Osteoblast (primary cell): Measurements from ENCODE around the gene ATP5F1E. TPM values are rescaled to one million over a fixed set of nuclear protein-coding genes. Genes with fewer than 3 reads are reported as not detected.

Source experiments
- DNase-seq: peaks from one replicate; pipeline ENCODE4 v3.0.0; 2011; ENCODE audit warnings: low spot score, mixed read lengths; ENCODE audit not compliant: insufficient read length; ENCODE audit errors: missing footprints
- H2AFZ ChIP-seq: 2 replicates; pipeline ENCODE4 v1.6.0; 2011; ENCODE audit warnings: mild to moderate bottlenecking, low read length
- H3K27ac ChIP-seq: 2 replicates; pipeline ENCODE4 v1.5.1; 2011; ENCODE audit warnings: mild to moderate bottlenecking, low read depth, low read length, moderate library complexity
- H3K27me3 ChIP-seq: 2 replicates; pipeline ENCODE4 v1.6.0; 2012; ENCODE audit warnings: mild to moderate bottlenecking, control low read depth, inconsistent platforms, low read length, moderate library complexity; ENCODE audit not compliant: insufficient read depth
- H3K36me3 ChIP-seq: 2 replicates; pipeline ENCODE4 v1.5.1; 2011; ENCODE audit warnings: mild to moderate bottlenecking, low read length, control low read depth, moderate library complexity; ENCODE audit not compliant: insufficient read depth
- H3K4me1 ChIP-seq: 2 replicates; pipeline ENCODE4 v1.5.1; 2011; ENCODE audit warnings: mild to moderate bottlenecking, low read length, control low read depth, moderate library complexity; ENCODE audit not compliant: insufficient read depth
- H3K4me2 ChIP-seq: 2 replicates; pipeline ENCODE4 v1.6.0; 2011; ENCODE audit warnings: mild to moderate bottlenecking, low read length; ENCODE audit not compliant: insufficient read depth
- H3K4me3 ChIP-seq: fragments of 200-600 bp; sonication (generic); 3 replicates; pipeline ENCODE4 v1.5.1; 2012; ENCODE audit warnings: mild to moderate bottlenecking, low read length, inconsistent platforms; ENCODE audit not compliant: insufficient read depth
- H3K79me2 ChIP-seq: 2 replicates; pipeline ENCODE4 v1.6.0; 2012; ENCODE audit warnings: mild to moderate bottlenecking, low read length, control low read depth, inconsistent platforms; ENCODE audit not compliant: insufficient read depth
- H3K9me3 ChIP-seq: 2 replicates; pipeline ENCODE4 v1.5.1; 2011; ENCODE audit warnings: low read depth, low read length, control low read depth
- H4K20me1 ChIP-seq: 2 replicates; pipeline ENCODE4 v1.6.0; 2012; ENCODE audit warnings: mild to moderate bottlenecking, low read length, control low read depth; ENCODE audit not compliant: insufficient read depth
- total RNA-seq: library from RNA; depleted of rRNA; stranded (reverse); fragments of >200 nt; gene quantifications from 2 replicates; pipeline ENCODE4 v1.2.3, GENCODE V29; 2012
- TF ChIP-seq, protein P1 (sequence below): IDR thresholded peaks from 2 replicates; pipeline ENCODE4 v1.5.1; 2011; ENCODE audit warnings: mild to moderate bottlenecking, low read depth, low read length, moderate library complexity; ENCODE audit errors: extremely low read depth

The ATP5F1E gene
- total RNA-seq, 1 donor: 19.5 TPM

DNA sequence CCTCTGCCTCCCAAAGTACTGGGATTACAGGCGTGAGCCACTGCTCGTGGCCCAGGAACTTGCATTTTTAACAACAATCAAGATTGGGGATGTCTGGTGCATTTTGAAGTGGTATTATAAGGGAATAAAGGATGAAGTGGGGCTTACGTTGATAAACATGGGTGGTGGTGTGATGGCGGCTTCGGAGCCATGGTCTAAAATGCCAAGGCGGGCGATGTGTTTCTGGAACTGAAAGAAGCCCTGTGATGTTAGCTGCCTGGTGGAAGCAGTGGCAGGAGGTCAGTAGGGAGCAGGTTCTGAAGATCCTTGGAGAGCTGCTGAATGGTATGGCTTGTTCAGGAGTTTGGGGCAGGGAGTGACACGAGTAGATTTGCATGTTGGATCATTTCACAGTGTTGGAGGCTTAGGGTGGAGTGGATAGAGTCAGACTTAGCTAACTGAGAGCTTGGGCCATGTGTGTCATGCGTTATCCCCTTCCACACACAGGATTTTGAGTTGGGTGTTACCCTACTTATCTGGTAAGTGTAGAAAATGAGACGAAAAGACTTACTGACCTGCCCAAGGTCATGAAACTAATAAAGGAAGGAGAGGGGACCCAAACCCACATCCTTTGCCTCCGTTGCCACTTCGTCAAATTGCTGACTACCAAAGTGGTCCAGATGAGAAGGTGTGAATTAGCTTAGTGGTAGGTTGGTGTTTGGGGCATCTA is 49.6 kb downstream of the ATP5F1E start:
- H3K4me3 ChIP-seq: peak overlapping the region; percentile 70
- H3K4me2 ChIP-seq: peak overlapping the region; percentile 84
- TF ChIP-seq, protein P1, sequence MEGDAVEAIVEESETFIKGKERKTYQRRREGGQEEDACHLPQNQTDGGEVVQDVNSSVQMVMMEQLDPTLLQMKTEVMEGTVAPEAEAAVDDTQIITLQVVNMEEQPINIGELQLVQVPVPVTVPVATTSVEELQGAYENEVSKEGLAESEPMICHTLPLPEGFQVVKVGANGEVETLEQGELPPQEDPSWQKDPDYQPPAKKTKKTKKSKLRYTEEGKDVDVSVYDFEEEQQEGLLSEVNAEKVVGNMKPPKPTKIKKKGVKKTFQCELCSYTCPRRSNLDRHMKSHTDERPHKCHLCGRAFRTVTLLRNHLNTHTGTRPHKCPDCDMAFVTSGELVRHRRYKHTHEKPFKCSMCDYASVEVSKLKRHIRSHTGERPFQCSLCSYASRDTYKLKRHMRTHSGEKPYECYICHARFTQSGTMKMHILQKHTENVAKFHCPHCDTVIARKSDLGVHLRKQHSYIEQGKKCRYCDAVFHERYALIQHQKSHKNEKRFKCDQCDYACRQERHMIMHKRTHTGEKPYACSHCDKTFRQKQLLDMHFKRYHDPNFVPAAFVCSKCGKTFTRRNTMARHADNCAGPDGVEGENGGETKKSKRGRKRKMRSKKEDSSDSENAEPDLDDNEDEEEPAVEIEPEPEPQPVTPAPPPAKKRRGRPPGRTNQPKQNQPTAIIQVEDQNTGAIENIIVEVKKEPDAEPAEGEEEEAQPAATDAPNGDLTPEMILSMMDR: no peak
- no peaks in the 10 kb centered on the region for H3K9me3 ChIP-seq
- H2AFZ ChIP-seq: no peak overlapping the region
- H4K20me1 ChIP-seq: peaks cover 16% of the 10 kb centered on the region
- H3K27ac ChIP-seq: no peak overlapping the region
- DNase-seq: no peak
- H3K4me1 ChIP-seq: no peaks in the 10 kb centered on the region
- peaks cover 50% of the 10 kb centered on the region for H3K79me2 ChIP-seq
- H3K27me3 ChIP-seq: no peaks in the 10 kb centered on the region
- peaks cover 15% of the 10 kb centered on the region for H3K36me3 ChIP-seq

DNA sequence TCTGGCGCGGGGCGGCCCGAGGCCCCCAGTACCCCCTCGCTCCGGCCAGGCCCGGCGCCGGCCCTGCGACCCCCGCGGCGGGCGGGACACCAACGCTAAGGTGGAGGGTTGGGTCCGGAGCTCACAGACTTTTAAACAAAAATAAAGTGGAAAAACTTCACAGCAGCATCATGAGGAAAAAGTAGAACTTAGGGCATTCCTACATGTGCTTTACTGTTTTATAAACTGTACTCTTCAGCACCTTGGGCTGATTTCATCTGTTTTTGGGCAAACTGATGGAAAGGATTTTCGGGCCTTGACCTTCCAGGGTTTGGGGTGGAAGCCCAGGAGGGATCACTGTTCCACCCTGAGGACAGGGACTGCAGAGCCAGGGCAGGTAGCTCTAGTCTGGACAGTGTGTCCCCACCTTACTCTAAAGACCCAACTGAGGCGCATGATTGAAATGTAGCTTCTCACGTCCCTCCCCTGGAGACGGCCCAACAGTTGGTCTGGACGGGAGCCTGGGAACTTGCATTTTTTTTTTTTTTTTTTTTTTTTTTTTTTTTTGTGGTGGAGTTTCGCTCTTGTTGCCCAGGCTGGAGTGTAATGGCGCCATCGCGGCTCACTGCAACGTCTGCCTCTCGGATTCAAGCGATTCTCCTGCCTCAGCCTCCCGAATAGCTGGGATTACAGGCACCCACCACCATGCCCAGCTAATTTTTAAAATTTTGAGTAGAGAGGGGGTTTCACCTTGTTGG is 50.3 kb downstream of the ATP5F1E start:
- Histone ChIP-seq H3K9me3 (no peaks in the 10 kb centered on the region), H3K4me2 (peak overlapping the region; percentile 84), H3K79me2 (peaks cover 46% of the 10 kb centered on the region), H3K4me1 (no peaks in the 10 kb centered on the region), H3K4me3 (peak overlapping the region; percentile 70), H3K36me3 (peaks cover 8% of the 10 kb centered on the region), H3K27me3 (no peaks in the 10 kb centered on the region), H2AFZ (peak overlapping the region; percentile 71), H3K27ac (no peak overlapping the region), H4K20me1 (peaks cover 14% of the 10 kb centered on the region)
- no peak for DNase-seq
- TF ChIP-seq, protein P1: no peak

DNA sequence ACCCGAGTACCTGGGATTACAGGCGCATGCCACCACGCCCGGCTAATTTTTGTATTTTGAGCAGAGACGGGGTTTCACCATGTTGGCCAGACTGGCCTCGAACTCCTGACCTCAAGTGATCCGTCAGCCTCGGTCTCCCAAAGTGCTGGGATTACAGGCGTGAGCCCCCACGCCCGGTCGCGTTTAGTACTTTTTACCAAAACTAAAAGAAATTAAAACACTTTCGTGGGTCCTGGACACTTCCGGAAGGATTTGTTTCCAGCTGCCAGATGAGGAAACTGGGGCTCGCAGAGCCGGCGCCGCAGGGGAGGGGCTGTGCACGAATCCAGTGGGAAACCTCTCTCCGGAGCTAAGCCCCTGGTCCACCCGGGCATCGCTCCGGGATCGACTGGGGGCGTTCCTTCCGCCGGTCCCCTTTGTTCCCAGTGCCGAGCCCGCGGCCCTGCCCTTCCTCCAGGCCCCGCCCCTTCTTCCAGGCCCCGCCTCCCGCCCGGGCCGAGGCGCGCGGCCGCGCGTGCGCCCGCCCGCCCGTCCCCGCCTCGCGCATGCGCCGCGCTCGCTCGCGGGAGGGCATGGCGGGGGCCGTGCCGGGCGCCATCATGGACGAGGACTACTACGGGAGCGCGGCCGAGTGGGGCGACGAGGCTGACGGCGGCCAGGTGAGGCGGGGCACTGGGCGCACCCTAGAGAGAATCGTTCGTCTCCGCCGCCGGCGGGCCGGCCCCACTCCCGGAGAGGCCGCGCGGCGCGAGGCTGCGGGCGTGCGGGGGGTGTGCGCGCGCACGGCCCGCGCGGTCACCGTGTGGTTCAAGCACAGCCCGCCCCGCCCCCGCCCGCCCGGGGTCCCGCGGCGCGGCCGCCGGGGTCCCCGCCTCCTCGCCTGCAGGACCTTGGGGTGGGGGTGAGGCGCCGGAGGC is 51.2 kb downstream of the ATP5F1E start, which contains the start of gene NELFCD:
TSS of gene NELFCD (plus strand) at position 546 of the 917 bp plus-strand sequence. CDS start at position 600, 54 bp downstream.
- peaks cover 3% of the 10 kb centered on the region for H3K9me3 ChIP-seq
- peak within 1 kb of the TSS; percentile 3 for H3K27ac ChIP-seq
- H3K4me1 ChIP-seq: no peaks in the 10 kb centered on the region
- peak; percentile 100 for DNase-seq
- H3K36me3 ChIP-seq: peaks cover 3% of the 10 kb centered on the region
- TF ChIP-seq, protein P1: no peak
- peak within 1 kb of the TSS; percentile 96 for H2AFZ ChIP-seq
- no peaks in the 10 kb centered on the region for H3K27me3 ChIP-seq
- H4K20me1 ChIP-seq: peaks cover 9% of the 10 kb centered on the region
- peak within 1 kb of the TSS; percentile 70 for H3K4me3 ChIP-seq
- peak within 1 kb of the TSS; percentile 84 for H3K4me2 ChIP-seq
- peaks cover 43% of the 10 kb centered on the region for H3K79me2 ChIP-seq
